OCI-LY7 (cell line): Measurements from ENCODE around the gene IFNB1. TPM values are rescaled to one million over a fixed set of nuclear protein-coding genes. Genes with fewer than 3 reads are reported as not detected.

Experiments used
- BruUV-seq: library from RNA; stranded (reverse); fragments of 400-500 nt; replicated peaks from 2 replicates; lab custom pipeline; 2021; lab: Mats Ljungman, UMichigan
- CTCF ChIA-PET: fragments of 300-600 bp; sonication (Branson Sonifier 250); formaldehyde crosslinking; loops from one replicate; lab custom pipeline; 2022; ENCODE audit warnings: antibody characterized with exemption; ENCODE audit not compliant: unreplicated experiment; lab: Charles Lee
- POLR2A ChIA-PET: fragments of 300-600 bp; sonication (Branson Sonifier 250); formaldehyde crosslinking; loops from one replicate; lab custom pipeline; 2022; ENCODE audit warnings: antibody characterized with exemption; lab: Charles Lee
- DNase-seq: peaks from one replicate; pipeline ENCODE4 v3.0.0-alpha.2; 2015; ENCODE audit warnings: low spot score
- H2AFZ ChIP-seq: fragments of 200-600 bp; sonication (generic), shearing (Covaris generic); 2 replicates; pipeline ENCODE4 v1.6.1; 2014; ENCODE audit warnings: mild to moderate bottlenecking, antibody characterized with exemption, low read length, moderate library complexity
- H3K27ac ChIP-seq: fragments of 200-600 bp; sonication (generic); 2 replicates; pipeline ENCODE4 v1.5.1; 2014; ENCODE audit warnings: mixed run types, low read depth, mild to moderate bottlenecking, moderate library complexity, low read length, inconsistent platforms; ENCODE audit not compliant: poor library complexity, severe bottlenecking
- H3K36me3 ChIP-seq: fragments of 200-600 bp; sonication (generic); 2 replicates; pipeline ENCODE4 v1.6.1; 2014; ENCODE audit warnings: mild to moderate bottlenecking, antibody characterized with exemption, low read length, moderate library complexity, mixed read lengths; ENCODE audit not compliant: insufficient read depth
- H3K4me1 ChIP-seq: fragments of 200-600 bp; sonication (generic); 2 replicates; pipeline ENCODE4 v1.5.1; 2014; ENCODE audit warnings: mild to moderate bottlenecking, low read length; ENCODE audit not compliant: insufficient read depth, poor library complexity, severe bottlenecking
- H3K4me2 ChIP-seq: fragments of 200-600 bp; sonication (generic); 2 replicates; pipeline ENCODE4 v1.6.1; 2014; ENCODE audit warnings: mild to moderate bottlenecking, low read length
- H3K4me3 ChIP-seq: fragments of 200-600 bp; sonication (generic); 2 replicates; pipeline ENCODE4 v1.5.1; 2014; ENCODE audit warnings: mild to moderate bottlenecking, low read depth, low read length; ENCODE audit not compliant: poor library complexity, severe bottlenecking
- H3K79me2 ChIP-seq: fragments of 200-600 bp; sonication (generic); 2 replicates; pipeline ENCODE4 v1.6.1; 2016; ENCODE audit warnings: low read depth, mild to moderate bottlenecking, low read length, moderate library complexity, mixed read lengths; ENCODE audit not compliant: insufficient read depth
- H3K9me2 ChIP-seq: fragments of 200-600 bp; sonication (generic); 2 replicates; pipeline ENCODE4 v1.6.1; 2016; ENCODE audit warnings: mild to moderate bottlenecking, low read length, mixed read lengths; ENCODE audit not compliant: insufficient read depth
- H3K9me3 ChIP-seq: fragments of 200-600 bp; sonication (generic); 2 replicates; pipeline ENCODE4 v1.6.1; 2014; ENCODE audit warnings: mild to moderate bottlenecking, mixed run types, low read length, mixed read lengths
- H4K20me1 ChIP-seq: fragments of 200-600 bp; sonication (generic); 2 replicates; pipeline ENCODE4 v1.6.1; 2014; ENCODE audit warnings: mild to moderate bottlenecking, antibody characterized with exemption, low read length, moderate library complexity, mixed read lengths; ENCODE audit not compliant: insufficient read depth
- EZH2phosphoT487 ChIP-seq: fragments of 200-600 bp; sonication (generic); IDR thresholded peaks from 2 replicates; pipeline ENCODE4 v1.6.1; 2018; ENCODE audit warnings: low read depth, borderline replicate concordance, mild to moderate bottlenecking, mixed run types, antibody characterized with exemption, low read length, moderate library complexity, mixed read lengths
- intact Hi-C: fragments of 100-400 bp; cut with micrococcal nuclease; formaldehyde crosslinking; loops from one replicate; pipeline ENCODE4 v1.10.0; 2022; ENCODE audit not compliant: unreplicated experiment
- total RNA-seq, 2 experiments: library from RNA; depleted of rRNA in 1 of 2; stranded (reverse); fragments of >200 nt in 1 of 2; shearing (Covaris generic) in 1 of 2; gene quantifications; 2 replicates each; pipeline ENCODE4 v1.2.3, GENCODE V29; 2014 to 2022
- TF ChIP-seq, protein P1 (sequence below): fragments of 200-600 bp; sonication (generic); conservative IDR thresholded peaks from 2 replicates; pipeline ENCODE4 v1.5.1; 2014; ENCODE audit warnings: mild to moderate bottlenecking, antibody characterized with exemption, low read length, moderate library complexity, mixed read lengths

The IFNB1 gene
- total RNA-seq, 2 experiments from 2014 or later = not detected

DNA sequence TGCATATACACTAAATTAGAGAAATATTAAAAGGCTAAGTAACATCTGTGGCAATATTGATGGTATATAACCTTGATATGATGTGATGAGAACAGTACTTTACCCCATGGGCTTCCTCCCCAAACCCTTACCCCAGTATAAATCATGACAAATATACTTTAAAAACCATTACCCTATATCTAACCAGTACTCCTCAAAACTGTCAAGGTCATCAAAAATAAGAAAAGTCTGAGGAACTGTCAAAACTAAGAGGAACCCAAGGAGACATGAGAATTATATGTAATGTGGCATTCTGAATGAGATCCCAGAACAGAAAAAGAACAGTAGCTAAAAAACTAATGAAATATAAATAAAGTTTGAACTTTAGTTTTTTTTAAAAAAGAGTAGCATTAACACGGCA lies 7.3 kb upstream of the IFNB1 start:
- H4K20me1 ChIP-seq = no peaks in the 10 kb centered on the region
- H3K4me2 ChIP-seq = no peak overlapping the region
- BruUV-seq = no TSS peak
- POLR2A ChIA-PET = interaction anchor here (0.7 kb wide), 1 partner anchor 498 kb away, joined by 4 read pairs; no protein-coding TSS in a partner anchor
- no peak for DNase-seq
- H2AFZ ChIP-seq = no peak overlapping the region
- no peaks in the 10 kb centered on the region for H3K9me2 ChIP-seq
- TF ChIP-seq, protein P1, sequence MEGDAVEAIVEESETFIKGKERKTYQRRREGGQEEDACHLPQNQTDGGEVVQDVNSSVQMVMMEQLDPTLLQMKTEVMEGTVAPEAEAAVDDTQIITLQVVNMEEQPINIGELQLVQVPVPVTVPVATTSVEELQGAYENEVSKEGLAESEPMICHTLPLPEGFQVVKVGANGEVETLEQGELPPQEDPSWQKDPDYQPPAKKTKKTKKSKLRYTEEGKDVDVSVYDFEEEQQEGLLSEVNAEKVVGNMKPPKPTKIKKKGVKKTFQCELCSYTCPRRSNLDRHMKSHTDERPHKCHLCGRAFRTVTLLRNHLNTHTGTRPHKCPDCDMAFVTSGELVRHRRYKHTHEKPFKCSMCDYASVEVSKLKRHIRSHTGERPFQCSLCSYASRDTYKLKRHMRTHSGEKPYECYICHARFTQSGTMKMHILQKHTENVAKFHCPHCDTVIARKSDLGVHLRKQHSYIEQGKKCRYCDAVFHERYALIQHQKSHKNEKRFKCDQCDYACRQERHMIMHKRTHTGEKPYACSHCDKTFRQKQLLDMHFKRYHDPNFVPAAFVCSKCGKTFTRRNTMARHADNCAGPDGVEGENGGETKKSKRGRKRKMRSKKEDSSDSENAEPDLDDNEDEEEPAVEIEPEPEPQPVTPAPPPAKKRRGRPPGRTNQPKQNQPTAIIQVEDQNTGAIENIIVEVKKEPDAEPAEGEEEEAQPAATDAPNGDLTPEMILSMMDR = no peak
- TF ChIP-seq EZH2phosphoT487 = no peak
- H3K4me3 ChIP-seq = no peak overlapping the region
- H3K9me3 ChIP-seq = no peaks in the 10 kb centered on the region
- intact Hi-C loops = no loop called here
- H3K4me1 ChIP-seq = no peaks in the 10 kb centered on the region
- no peaks in the 10 kb centered on the region for H3K36me3 ChIP-seq
- CTCF ChIA-PET = no interaction called here
- no peaks in the 10 kb centered on the region for H3K79me2 ChIP-seq
- H3K27ac ChIP-seq = no peak overlapping the region

DNA sequence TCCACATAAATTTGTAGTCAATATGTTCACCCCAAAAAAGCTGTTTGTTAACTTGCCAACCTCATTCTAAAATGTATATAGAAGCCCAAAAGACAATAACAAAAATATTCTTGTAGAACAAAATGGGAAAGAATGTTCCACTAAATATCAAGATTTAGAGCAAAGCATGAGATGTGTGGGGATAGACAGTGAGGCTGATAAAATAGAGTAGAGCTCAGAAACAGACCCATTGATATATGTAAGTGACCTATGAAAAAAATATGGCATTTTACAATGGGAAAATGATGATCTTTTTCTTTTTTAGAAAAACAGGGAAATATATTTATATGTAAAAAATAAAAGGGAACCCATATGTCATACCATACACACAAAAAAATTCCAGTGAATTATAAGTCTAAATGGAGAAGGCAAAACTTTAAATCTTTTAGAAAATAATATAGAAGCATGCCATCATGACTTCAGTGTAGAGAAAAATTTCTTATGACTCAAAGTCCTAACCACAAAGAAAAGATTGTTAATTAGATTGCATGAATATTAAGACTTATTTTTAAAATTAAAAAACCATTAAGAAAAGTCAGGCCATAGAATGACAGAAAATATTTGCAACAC lies 6.6 kb upstream of the IFNB1 start:
- CTCF ChIA-PET = no interaction called here
- no peaks in the 10 kb centered on the region for H4K20me1 ChIP-seq
- TF ChIP-seq, protein P1 = no peak
- TF ChIP-seq EZH2phosphoT487 = no peak
- H3K9me2 ChIP-seq = no peaks in the 10 kb centered on the region
- no peaks in the 10 kb centered on the region for H3K4me1 ChIP-seq
- H3K9me3 ChIP-seq = no peaks in the 10 kb centered on the region
- H2AFZ ChIP-seq = no peak overlapping the region
- H3K4me3 ChIP-seq = no peak overlapping the region
- intact Hi-C loops = no loop called here
- H3K4me2 ChIP-seq = no peak overlapping the region
- DNase-seq = no peak
- BruUV-seq = no TSS peak
- no peak overlapping the region for H3K27ac ChIP-seq
- no peaks in the 10 kb centered on the region for H3K36me3 ChIP-seq
- no peaks in the 10 kb centered on the region for H3K79me2 ChIP-seq
- POLR2A ChIA-PET = no interaction called here

DNA sequence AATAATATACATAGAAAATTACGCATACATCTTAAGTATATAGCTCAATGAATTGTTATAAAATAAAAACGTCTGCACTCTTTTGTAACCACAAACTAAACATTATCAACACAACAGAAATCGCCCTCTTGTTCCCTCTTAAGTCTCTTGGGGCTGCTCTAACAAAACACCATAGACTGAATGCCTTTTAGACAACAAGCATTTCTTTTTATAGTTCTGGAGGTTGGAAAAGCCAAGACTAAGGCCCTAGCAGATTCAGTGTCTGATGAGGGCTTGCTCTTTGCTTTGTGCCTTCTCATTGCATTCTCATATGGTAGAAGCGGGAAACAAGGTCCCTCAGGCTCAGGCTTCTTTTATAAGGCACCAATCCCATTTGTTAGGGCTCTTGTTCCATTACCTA lies 4.9 kb upstream of the IFNB1 start:
- no TSS peak for BruUV-seq
- no peaks in the 10 kb centered on the region for H3K4me1 ChIP-seq
- no peaks in the 10 kb centered on the region for H3K79me2 ChIP-seq
- intact Hi-C loops = no loop called here
- H3K9me2 ChIP-seq = no peaks in the 10 kb centered on the region
- H2AFZ ChIP-seq = no peak overlapping the region
- no peaks in the 10 kb centered on the region for H3K36me3 ChIP-seq
- no peak overlapping the region for H3K27ac ChIP-seq
- ChIA-PET POLR2A (interaction anchor here (0.6 to 1.6 kb wide), 3 partner anchors 8 to 912 kb away, joined by 3 to 6 read pairs (median 5); no protein-coding TSS in a partner anchor), CTCF (no interaction called here)
- no peak overlapping the region for H3K4me3 ChIP-seq
- H3K9me3 ChIP-seq = no peaks in the 10 kb centered on the region
- no peak for DNase-seq
- H4K20me1 ChIP-seq = no peaks in the 10 kb centered on the region
- H3K4me2 ChIP-seq = no peak overlapping the region
- TF ChIP-seq, protein P1 = no peak
- no peak for TF ChIP-seq EZH2phosphoT487
